Lower leg skin (tissue), 3 donors: Measurements from ENCODE around the gene HTR7.

ENCODE experiments used
- POLR2A ChIP-seq, 2 donors: fragments of 450-650 bp; IDR thresholded peaks; one replicate each; pipeline ENCODE4 v1.6.1; 2016 to 2017; ENCODE audit warnings: antibody characterized with exemption in 2 of 2, mild to moderate bottlenecking in 1 of 2, moderate library complexity in 1 of 2
- TF ChIP-seq, protein P1 (sequence below), 3 donors: fragments of 450-650 bp; IDR thresholded peaks; one replicate each; pipeline ENCODE4 v1.5.1; 2016; ENCODE audit warnings: antibody characterized with exemption in 3 of 3, mild to moderate bottlenecking in 3 of 3, moderate library complexity in 2 of 3

- TF ChIP-seq, protein P1, sequence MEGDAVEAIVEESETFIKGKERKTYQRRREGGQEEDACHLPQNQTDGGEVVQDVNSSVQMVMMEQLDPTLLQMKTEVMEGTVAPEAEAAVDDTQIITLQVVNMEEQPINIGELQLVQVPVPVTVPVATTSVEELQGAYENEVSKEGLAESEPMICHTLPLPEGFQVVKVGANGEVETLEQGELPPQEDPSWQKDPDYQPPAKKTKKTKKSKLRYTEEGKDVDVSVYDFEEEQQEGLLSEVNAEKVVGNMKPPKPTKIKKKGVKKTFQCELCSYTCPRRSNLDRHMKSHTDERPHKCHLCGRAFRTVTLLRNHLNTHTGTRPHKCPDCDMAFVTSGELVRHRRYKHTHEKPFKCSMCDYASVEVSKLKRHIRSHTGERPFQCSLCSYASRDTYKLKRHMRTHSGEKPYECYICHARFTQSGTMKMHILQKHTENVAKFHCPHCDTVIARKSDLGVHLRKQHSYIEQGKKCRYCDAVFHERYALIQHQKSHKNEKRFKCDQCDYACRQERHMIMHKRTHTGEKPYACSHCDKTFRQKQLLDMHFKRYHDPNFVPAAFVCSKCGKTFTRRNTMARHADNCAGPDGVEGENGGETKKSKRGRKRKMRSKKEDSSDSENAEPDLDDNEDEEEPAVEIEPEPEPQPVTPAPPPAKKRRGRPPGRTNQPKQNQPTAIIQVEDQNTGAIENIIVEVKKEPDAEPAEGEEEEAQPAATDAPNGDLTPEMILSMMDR (IDR thresholded peaks at IDR 0.05): no peak
- TF ChIP-seq POLR2A (IDR thresholded peaks at IDR 0.05): no peak
Measured at GRCh38 chr10:90888387-90888786, 30.5 kb upstream of the HTR7 start.
